Skeletal muscle cell (primary cell): ENCODE measurements around the gene AK4.
"Not testable (repeated sequence)": the region's sequence is repeated elsewhere in the genome, so short reads cannot be mapped to it uniquely, and the experiment has no call there.

Experiments
- DNase-seq: peaks from one replicate; pipeline ENCODE4 v3.0.0-alpha.2; 2010; ENCODE audit warnings: low read depth
- H3K4me3 ChIP-seq: 2 replicates; pipeline ENCODE4 v1.5.1; 2011; ENCODE audit warnings: low read depth, mild to moderate bottlenecking, control low read depth, low read length, moderate library complexity

Gene AK4

GRCh38 chr1:65149351-65150107, 1.5 kb downstream of the AK4 start:
- DNase-seq = no peak

GRCh38 chr1:65150108-65150463, 2.1 kb downstream of the AK4 start:
- H3K4me3 ChIP-seq = no peak overlapping the region
- no peak for DNase-seq

More at GRCh38 chr1:65149351-65150107, 1.5 kb downstream of the AK4 start:
- H3K4me3 ChIP-seq = peak overlapping the region; percentile 78

- DNase-seq = no peak
- H3K4me3 ChIP-seq = no peak overlapping the region
Observed at GRCh38 chr1:65150583-65151263, 2.7 kb downstream of the AK4 start.

GRCh38 chr1:65151641-65152040, 3.6 kb downstream of the AK4 start:
- no peak overlapping the region for H3K4me3 ChIP-seq
- no peak for DNase-seq

- H3K4me3 ChIP-seq = no peak overlapping the region
- no peak for DNase-seq
Observed at GRCh38 chr1:65153635-65154034, 5.6 kb downstream of the AK4 start.

GRCh38 chr1:65156910-65157545, 9.0 kb downstream of the AK4 start:
- H3K4me3 ChIP-seq = no peak overlapping the region
- DNase-seq = no peak

- H3K4me3 ChIP-seq = no peak overlapping the region
- no peak for DNase-seq
Observed at GRCh38 chr1:65157546-65157941, 9.5 kb downstream of the AK4 start.

GRCh38 chr1:65159291-65159688, 11.3 kb downstream of the AK4 start:
- not testable (repeated sequence) for H3K4me3 ChIP-seq

GRCh38 chr1:65159801-65160523, 12.0 kb downstream of the AK4 start:
- DNase-seq = no peak
- no peak overlapping the region for H3K4me3 ChIP-seq

More at GRCh38 chr1:65159291-65159688, 11.3 kb downstream of the AK4 start:
- DNase-seq = not testable (repeated sequence)

GRCh38 chr1:65163201-65163805, 15.3 kb downstream of the AK4 start:
- no peak for DNase-seq
- no peak overlapping the region for H3K4me3 ChIP-seq

- not testable (repeated sequence) for H3K4me3 ChIP-seq, DNase-seq
Observed at GRCh38 chr1:65164101-65164500, 16.1 kb downstream of the AK4 start.

- DNase-seq = peak; percentile 49
- H3K4me3 ChIP-seq = no peak overlapping the region
Observed at GRCh38 chr1:65164633-65165032, 16.6 kb downstream of the AK4 start.

GRCh38 chr1:65165269-65165993, 17.4 kb downstream of the AK4 start:
- H3K4me3 ChIP-seq = no peak overlapping the region
- DNase-seq = no peak

- H3K4me3 ChIP-seq = no peak overlapping the region
- no peak for DNase-seq
Observed at GRCh38 chr1:65166572-65167305, 18.7 kb downstream of the AK4 start.

GRCh38 chr1:65167586-65168242, 19.7 kb downstream of the AK4 start:
- no peak overlapping the region for H3K4me3 ChIP-seq
- no peak for DNase-seq

GRCh38 chr1:65168867-65169266, 20.9 kb downstream of the AK4 start:
- DNase-seq = no peak
- H3K4me3 ChIP-seq = no peak overlapping the region

- no peak overlapping the region for H3K4me3 ChIP-seq
- DNase-seq = peak; percentile 85
Observed at GRCh38 chr1:65170511-65171142, 22.6 kb downstream of the AK4 start.
